HepG2 (cell line): Measurements from ENCODE around the gene PRR11. TPM values are rescaled to one million over a fixed set of nuclear protein-coding genes. Genes with fewer than 3 reads are reported as not detected.

ENCODE experiments used
- ATAC-seq: fragments of 200-7000 bp; cut with Tn5 transposase; 3 replicates; pipeline ENCODE4 v1.9.1; 2020; ENCODE audit warnings: mild to moderate bottlenecking, moderate library complexity
- BruUV-seq: library from RNA; stranded (reverse); fragments of 400-500 nt; replicated peaks from 2 replicates; lab custom pipeline; 2021; lab: Mats Ljungman, UMichigan
- CTCF ChIA-PET: fragments of 300-600 bp; formaldehyde crosslinking; extraction: SDS; loops from one replicate; lab custom pipeline; 2021; ENCODE audit warnings: low total read pairs, inconsistent platforms, low intra/inter-chr PET ratio; lab: Yijun Ruan, JAX
- POLR2A ChIA-PET: fragments of 350-600 bp; sonication (Branson Sonifier 250); formaldehyde crosslinking; loops from one replicate; lab custom pipeline; 2020; ENCODE audit warnings: antibody characterized with exemption, inconsistent platforms; lab: Yijun Ruan, JAX
- DNase-seq: peaks from one replicate; pipeline ENCODE4 v3.0.0-alpha.2; 2015; ENCODE audit warnings: low spot score
- FAIRE-seq: peaks from 3 replicates; lab custom pipeline; 2011; peaks lifted over from hg19 to GRCh38; lab: Jason Lieb, UNC
- H2AFZ ChIP-seq: one replicate; pipeline ENCODE4 v1.6.1; 2011; ENCODE audit warnings: low read length, inconsistent platforms
- H3K27ac ChIP-seq: fragments of 300-600 bp; 3 replicates; pipeline ENCODE4 v1.8.0; 2011; ENCODE audit warnings: mixed run types, mild to moderate bottlenecking, mixed read lengths, low read length, inconsistent platforms; ENCODE audit not compliant: insufficient read depth; ENCODE audit errors: extremely low read length
- H3K27me3 ChIP-seq, 2 experiments: fragments of 200-600 bp in 1 of 2; 2 replicates in 1 of 2; 3 replicates in 1 of 2; pipeline versions ENCODE4 v1.6.0 to v1.8.0; 2011; ENCODE audit warnings: low read length in 2 of 2, mild to moderate bottlenecking in 2 of 2, moderate library complexity in 2 of 2, inconsistent platforms in 1 of 2; ENCODE audit not compliant: insufficient read depth in 2 of 2, control insufficient read depth in 1 of 2
- H3K36me3 ChIP-seq, 2 experiments: fragments of 200-600 bp in 1 of 2; replicated peaks in 1 of 2; 2 replicates in 1 of 2; 3 replicates in 1 of 2; pipeline versions ENCODE4 v1.5.1 to v1.8.0; 2011; ENCODE audit warnings: low read length in 2 of 2, inconsistent platforms in 1 of 2; ENCODE audit not compliant: insufficient read depth in 2 of 2, control insufficient read depth in 1 of 2
- H3K4me1 ChIP-seq: 2 replicates; pipeline ENCODE4 v1.5.1; 2012; ENCODE audit warnings: low read length, inconsistent platforms; ENCODE audit not compliant: insufficient read depth
- H3K4me2 ChIP-seq: 2 replicates; pipeline ENCODE4 v1.6.0; 2011; ENCODE audit warnings: low read depth, low read length, inconsistent platforms
- H3K4me3 ChIP-seq, 3 experiments: fragments of 200-600 bp in 1 of 3; sonication (generic), shearing (Covaris generic) in 1 of 3; replicated peaks in 1 of 3; 2 replicates each; pipeline ENCODE4 v1.5.1; 2011 to 2016; ENCODE audit warnings: low read length in 3 of 3, inconsistent platforms in 2 of 3, low read depth in 2 of 3, mild to moderate bottlenecking in 2 of 3, control low read depth in 1 of 3, mixed read lengths in 1 of 3; ENCODE audit not compliant: insufficient read depth in 1 of 3
- H3K79me2 ChIP-seq: one replicate; pipeline ENCODE4 v1.6.1; 2011; ENCODE audit warnings: low read length, inconsistent platforms; ENCODE audit not compliant: insufficient read depth
- H3K9ac ChIP-seq: 2 replicates; pipeline ENCODE4 v1.6.0; 2011; ENCODE audit warnings: mild to moderate bottlenecking, low read depth, low read length, inconsistent platforms; ENCODE audit not compliant: insufficient read depth
- H3K9me3 ChIP-seq: 2 replicates; pipeline ENCODE4 v1.5.1; 2012; ENCODE audit warnings: mild to moderate bottlenecking, low read length
- H4K20me1 ChIP-seq: 2 replicates; pipeline ENCODE4 v1.6.0; 2011; ENCODE audit warnings: inconsistent platforms, mild to moderate bottlenecking, low read length, moderate library complexity; ENCODE audit not compliant: insufficient read depth
- ZNF121 ChIP-seq: sonication (generic); formaldehyde crosslinking; IDR thresholded peaks from 2 replicates; pipeline ENCODE4 v1.5.0; 2020; ENCODE audit warnings: mild to moderate bottlenecking, missing genetic modification reagents
- ZNF770 ChIP-seq: sonication (generic); formaldehyde crosslinking; IDR thresholded peaks from 2 replicates; pipeline ENCODE4 v1.5.0; 2020; ENCODE audit warnings: mild to moderate bottlenecking, missing genetic modification reagents
- WGBS: methylation state at CpG from one replicate; pipeline ENCODE4 v1.1.6; 2017; ENCODE audit warnings: low lambda C conversion rate; 5-methylcytosine and 5-hydroxymethylcytosine counted together
- in situ Hi-C: cut with HindIII; loops from 2 replicates; pipeline ENCODE4 v1.10.0; 2017; ENCODE audit warnings: low pct_unique_long_range_greater_than_20kb; ENCODE audit not compliant: extremely low pct_ligation_motif_present
- intact Hi-C: fragments of 100-400 bp; cut with micrococcal nuclease; formaldehyde crosslinking; loops from one replicate; pipeline ENCODE4 v1.10.0; 2022; ENCODE audit not compliant: unreplicated experiment
- polyA plus RNA-seq, 8 experiments: library from polyadenylated mRNA; depleted of rRNA in 3 of 8; stranded (reverse) in 7 of 8; unstranded in 1 of 8; fragments of >200 nt; fragmentation: Illumina TruSeq in 4 of 8; extraction: Trizol in 4 of 8; gene quantifications; 2 replicates each; pipeline versions ENCODE4 v1.2.1 to v1.2.3, GENCODE V29; 2011 to 2016; ENCODE audit warnings: low read depth in 4 of 8, missing spikeins in 1 of 8, mixed read lengths in 1 of 8; ENCODE audit not compliant: insufficient read depth in 1 of 8
- total RNA-seq, 5 experiments: library from RNA; depleted of rRNA; stranded (reverse); fragments of >200 nt; fragmentation: Illumina TruSeq; extraction: Trizol; gene quantifications; 2 replicates each; pipeline ENCODE4 v1.2.3, GENCODE V29; 2016; ENCODE audit warnings: low read depth in 1 of 5
- TF ChIP-seq, protein P1 (sequence below): sonication (generic); formaldehyde crosslinking; IDR thresholded peaks from 2 replicates; pipeline ENCODE4 v1.4.0; 2020; ENCODE audit warnings: missing genetic modification reagents

Gene PRR11
- total and polyA plus RNA-seq, 2 of the 13 experiments (the other 11 are each of a cell fraction or from before 2014, with no cell fraction given): 35.7 to 39.2 TPM

DNA sequence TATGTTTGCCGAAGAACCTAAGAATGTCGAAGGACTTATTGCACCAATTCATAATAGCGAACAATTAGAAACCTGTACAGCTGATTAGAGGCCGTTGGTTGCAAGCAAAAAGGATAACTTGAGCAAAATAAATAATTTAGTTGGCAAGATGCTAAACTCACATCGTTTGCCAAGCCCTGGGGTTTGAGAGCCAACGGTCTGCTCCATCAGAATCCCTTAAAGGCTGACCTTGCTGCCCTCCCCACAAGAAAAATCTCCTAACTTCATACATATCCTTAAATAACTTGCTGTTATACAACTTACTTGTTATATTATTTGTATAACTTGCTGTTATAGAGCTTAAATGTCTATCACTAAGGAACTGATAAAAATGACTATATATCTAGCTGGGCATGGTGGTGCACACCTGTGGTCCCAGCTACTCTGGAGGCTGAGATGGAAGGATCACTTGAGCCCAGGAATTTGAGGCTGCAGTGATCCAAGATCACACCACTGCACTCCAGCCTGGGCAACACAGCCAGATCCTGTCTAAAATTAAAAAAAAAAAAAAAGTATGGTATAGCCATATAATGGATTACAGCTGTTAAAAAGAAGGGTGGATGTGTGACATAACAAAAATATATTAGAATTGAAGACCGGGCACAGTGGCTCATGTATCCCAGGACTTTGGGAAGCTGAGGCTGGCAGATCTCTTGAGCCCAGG is 47.0 kb upstream of the PRR11 start:
- H3K9me3 ChIP-seq: no peaks in the 10 kb centered on the region
- H2AFZ ChIP-seq: no peak overlapping the region
- POLR2A ChIA-PET: no interaction called here
- H3K27ac ChIP-seq: no peak overlapping the region
- H3K79me2 ChIP-seq: peaks cover 35% of the 10 kb centered on the region
- ATAC-seq (no peak), FAIRE-seq (no peak), DNase-seq (no peak)
- H3K4me3 ChIP-seq: peak overlapping the region in 1 of 3 experiments; percentile 9; a peak in 1 of 6 replicates
- intact Hi-C loops: no loop called here
- no peaks in the 10 kb centered on the region; a peak in 1 of 5 replicates for H3K27me3 ChIP-seq
- TF ChIP-seq ZNF121 (CRISPR knock-in tag) (peak; percentile 70), ZNF770 (CRISPR knock-in tag) (peak; percentile 39; the same call in 1 of the 2 replicates)
- TF ChIP-seq, protein P1, sequence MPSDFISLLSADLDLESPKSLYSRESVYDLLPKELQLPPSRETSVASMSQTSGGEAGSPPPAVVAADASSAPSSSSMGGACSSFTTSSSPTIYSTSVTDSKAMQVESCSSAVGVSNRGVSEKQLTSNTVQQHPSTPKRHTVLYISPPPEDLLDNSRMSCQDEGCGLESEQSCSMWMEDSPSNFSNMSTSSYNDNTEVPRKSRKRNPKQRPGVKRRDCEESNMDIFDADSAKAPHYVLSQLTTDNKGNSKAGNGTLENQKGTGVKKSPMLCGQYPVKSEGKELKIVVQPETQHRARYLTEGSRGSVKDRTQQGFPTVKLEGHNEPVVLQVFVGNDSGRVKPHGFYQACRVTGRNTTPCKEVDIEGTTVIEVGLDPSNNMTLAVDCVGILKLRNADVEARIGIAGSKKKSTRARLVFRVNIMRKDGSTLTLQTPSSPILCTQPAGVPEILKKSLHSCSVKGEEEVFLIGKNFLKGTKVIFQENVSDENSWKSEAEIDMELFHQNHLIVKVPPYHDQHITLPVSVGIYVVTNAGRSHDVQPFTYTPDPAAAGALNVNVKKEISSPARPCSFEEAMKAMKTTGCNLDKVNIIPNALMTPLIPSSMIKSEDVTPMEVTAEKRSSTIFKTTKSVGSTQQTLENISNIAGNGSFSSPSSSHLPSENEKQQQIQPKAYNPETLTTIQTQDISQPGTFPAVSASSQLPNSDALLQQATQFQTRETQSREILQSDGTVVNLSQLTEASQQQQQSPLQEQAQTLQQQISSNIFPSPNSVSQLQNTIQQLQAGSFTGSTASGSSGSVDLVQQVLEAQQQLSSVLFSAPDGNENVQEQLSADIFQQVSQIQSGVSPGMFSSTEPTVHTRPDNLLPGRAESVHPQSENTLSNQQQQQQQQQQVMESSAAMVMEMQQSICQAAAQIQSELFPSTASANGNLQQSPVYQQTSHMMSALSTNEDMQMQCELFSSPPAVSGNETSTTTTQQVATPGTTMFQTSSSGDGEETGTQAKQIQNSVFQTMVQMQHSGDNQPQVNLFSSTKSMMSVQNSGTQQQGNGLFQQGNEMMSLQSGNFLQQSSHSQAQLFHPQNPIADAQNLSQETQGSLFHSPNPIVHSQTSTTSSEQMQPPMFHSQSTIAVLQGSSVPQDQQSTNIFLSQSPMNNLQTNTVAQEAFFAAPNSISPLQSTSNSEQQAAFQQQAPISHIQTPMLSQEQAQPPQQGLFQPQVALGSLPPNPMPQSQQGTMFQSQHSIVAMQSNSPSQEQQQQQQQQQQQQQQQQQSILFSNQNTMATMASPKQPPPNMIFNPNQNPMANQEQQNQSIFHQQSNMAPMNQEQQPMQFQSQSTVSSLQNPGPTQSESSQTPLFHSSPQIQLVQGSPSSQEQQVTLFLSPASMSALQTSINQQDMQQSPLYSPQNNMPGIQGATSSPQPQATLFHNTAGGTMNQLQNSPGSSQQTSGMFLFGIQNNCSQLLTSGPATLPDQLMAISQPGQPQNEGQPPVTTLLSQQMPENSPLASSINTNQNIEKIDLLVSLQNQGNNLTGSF (CRISPR knock-in tag): no peak
- no peaks in the 10 kb centered on the region for H4K20me1 ChIP-seq
- peaks cover 36% of the 10 kb centered on the region for H3K4me1 ChIP-seq
- peaks cover 2 to 7% of the 10 kb centered on the region in 2 experiments; a peak in 4 of 5 replicates for H3K36me3 ChIP-seq
- BruUV-seq: no TSS peak
- in situ Hi-C loops: loop anchor here (5.0 kb wide), 1 partner anchor 39 kb away; no protein-coding TSS in a partner anchor
- H3K9ac ChIP-seq: no peak overlapping the region
- peak overlapping the region; percentile 33 for H3K4me2 ChIP-seq
- WGBS: 96% methylated on average over 7 of the region's 7 CpGs
- CTCF ChIA-PET: no interaction called here
